H1 (cell line): ENCODE results near the gene KRTAP19-2. TPM values are rescaled to one million over a fixed set of nuclear protein-coding genes. Genes with fewer than 3 reads are reported as not detected.

Experiments used
- CTCF ChIA-PET: fragments of 300-600 bp; sonication (Branson Sonifier 250); formaldehyde crosslinking; loops from one replicate; lab custom pipeline; 2021; ENCODE audit not compliant: partially characterized antibody; lab: Charles Lee
- POLR2A ChIA-PET: fragments of 300-600 bp; sonication (Branson Sonifier 250); formaldehyde crosslinking; loops from one replicate; lab custom pipeline; 2021; ENCODE audit warnings: inconsistent platforms; ENCODE audit not compliant: partially characterized antibody; lab: Charles Lee
- DNase-seq, 2 experiments: peaks; one replicate each; pipeline versions ENCODE4 v3.0.0 to v3.0.0-alpha.2; 2010 to 2022; ENCODE audit warnings: low spot score in 2 of 2, low read depth in 1 of 2, mixed read lengths in 1 of 2
- FAIRE-seq: peaks from 2 replicates; lab custom pipeline; 2011; peaks lifted over from hg19 to GRCh38; lab: Jason Lieb, UNC
- H2AFZ ChIP-seq: 2 replicates; pipeline ENCODE4 v1.8.1; 2012; ENCODE audit warnings: low read length, inconsistent platforms
- H2AK5ac ChIP-seq: 2 replicates; pipeline ENCODE4 v1.6.1; 2013; ENCODE audit warnings: low read depth, low read length
- H2BK120ac ChIP-seq: replicated peaks from 2 replicates; pipeline ENCODE3; 2013; ENCODE audit warnings: low read depth, low read length, inconsistent platforms
- H2BK12ac ChIP-seq: 2 replicates; pipeline ENCODE4 v1.6.1; 2013; ENCODE audit warnings: low read depth, low read length
- H2BK15ac ChIP-seq: 2 replicates; pipeline ENCODE4 v1.6.1; 2013; ENCODE audit warnings: low read length
- H2BK20ac ChIP-seq: 2 replicates; pipeline ENCODE4 v1.6.1; 2013; ENCODE audit warnings: low read length
- H2BK5ac ChIP-seq: 2 replicates; pipeline ENCODE4 v1.6.1; 2013; ENCODE audit warnings: low read depth, low read length
- H3K14ac ChIP-seq: 2 replicates; pipeline ENCODE4 v1.6.1; 2013; ENCODE audit warnings: inconsistent platforms; ENCODE audit not compliant: insufficient read length
- H3K18ac ChIP-seq: 2 replicates; pipeline ENCODE4 v1.6.1; 2013; ENCODE audit warnings: low read length; ENCODE audit errors: extremely low read depth
- H3K23ac ChIP-seq: 2 replicates; pipeline ENCODE4 v1.6.1; 2013; ENCODE audit warnings: inconsistent platforms; ENCODE audit not compliant: insufficient read length
- H3K23me2 ChIP-seq: 2 replicates; pipeline ENCODE4 v1.6.1; 2013; ENCODE audit warnings: low read depth, low read length
- H3K27ac ChIP-seq: 2 replicates; pipeline ENCODE4 v1.6.1; 2011; ENCODE audit warnings: low read depth, low read length, inconsistent platforms
- H3K27me3 ChIP-seq, 4 experiments: replicated peaks in 1 of 4; 1 replicate in 1 of 4; 2 replicates in 3 of 4; pipeline versions ENCODE4 v1.6.1 to v1.8.1; 2011 to 2013; ENCODE audit warnings: low read length in 3 of 4, mild to moderate bottlenecking in 3 of 4, inconsistent platforms in 2 of 4, mixed read lengths in 2 of 4, moderate library complexity in 1 of 4; ENCODE audit not compliant: control insufficient read depth in 3 of 4, insufficient read depth in 3 of 4; ENCODE audit errors: extremely low read depth in 1 of 4
- H3K36me3 ChIP-seq, 4 experiments: 2 replicates each; pipeline versions ENCODE4 v1.6.1 to v1.8.1; 2011 to 2013; ENCODE audit warnings: mild to moderate bottlenecking in 4 of 4, low read length in 3 of 4, moderate library complexity in 2 of 4, control low read depth in 1 of 4, inconsistent platforms in 1 of 4; ENCODE audit not compliant: insufficient read depth in 4 of 4, control insufficient read depth in 2 of 4
- H3K4ac ChIP-seq: replicated peaks from 2 replicates; pipeline ENCODE3; 2013; ENCODE audit warnings: low read length, low read depth, mixed read lengths, inconsistent platforms; ENCODE audit not compliant: insufficient read length
- H3K4me1 ChIP-seq, 4 experiments: replicated peaks in 1 of 4; 1 replicate in 1 of 4; 2 replicates in 3 of 4; pipeline versions ENCODE4 v1.6.1 to v1.8.1; 2011 to 2013; ENCODE audit warnings: low read length in 3 of 4, inconsistent platforms in 2 of 4, mixed read lengths in 1 of 4; ENCODE audit not compliant: insufficient read depth in 4 of 4, control insufficient read depth in 3 of 4
- H3K4me2 ChIP-seq, 2 experiments: 2 replicates each; pipeline versions ENCODE4 v1.6.1 to v1.8.1; 2011 to 2013; ENCODE audit warnings: low read depth in 2 of 2, low read length in 2 of 2, control low read depth in 1 of 2, inconsistent platforms in 1 of 2, mild to moderate bottlenecking in 1 of 2; ENCODE audit not compliant: insufficient read depth in 1 of 2
- H3K4me3 ChIP-seq, 4 experiments: fragments of 200-600, 300-600 bp in 1 of 4; sonication (generic), shearing (Covaris generic), sonication (Bioruptor Twin) in 1 of 4; 2 replicates each; pipeline versions ENCODE4 v1.5.1 to v1.8.1; 2011 to 2016; ENCODE audit warnings: low read length in 4 of 4, low read depth in 3 of 4, control low read depth in 2 of 4, inconsistent platforms in 2 of 4, mild to moderate bottlenecking in 2 of 4, mixed read lengths in 1 of 4, moderate library complexity in 1 of 4; ENCODE audit not compliant: insufficient read depth in 2 of 4; ENCODE audit errors: extremely low read depth in 1 of 4
- H3K56ac ChIP-seq: replicated peaks from 2 replicates; pipeline ENCODE3; 2013; ENCODE audit warnings: low read depth, mild to moderate bottlenecking, mixed read lengths, low read length, inconsistent platforms; ENCODE audit not compliant: insufficient read length
- H3K79me1 ChIP-seq: 2 replicates; pipeline ENCODE4 v1.6.1; 2013; ENCODE audit warnings: low read depth, low read length, control low read depth
- H3K79me2 ChIP-seq, 2 experiments: 2 replicates each; pipeline versions ENCODE4 v1.6.1 to v1.8.1; 2012 to 2013; ENCODE audit warnings: low read length in 2 of 2, mild to moderate bottlenecking in 2 of 2, inconsistent platforms in 1 of 2; ENCODE audit not compliant: insufficient read depth in 2 of 2, control insufficient read depth in 1 of 2
- H3K9ac ChIP-seq, 4 experiments: replicated peaks in 1 of 4; 1 replicate in 1 of 4; 2 replicates in 3 of 4; pipeline versions ENCODE4 v1.6.1 to v1.8.1; 2011 to 2013; ENCODE audit warnings: low read depth in 3 of 4, low read length in 3 of 4, control low read depth in 2 of 4, mild to moderate bottlenecking in 2 of 4, moderate library complexity in 2 of 4, inconsistent platforms in 1 of 4; ENCODE audit errors: extremely low read depth in 1 of 4
- H3K9me3 ChIP-seq, 2 experiments: 2 replicates each; pipeline versions ENCODE4 v1.6.1 to v1.8.1; 2012 to 2013; ENCODE audit warnings: mild to moderate bottlenecking in 2 of 2, moderate library complexity in 2 of 2, control low read depth in 1 of 2, inconsistent platforms in 1 of 2, low read depth in 1 of 2, low read length in 1 of 2, mixed read lengths in 1 of 2; ENCODE audit not compliant: insufficient read depth in 2 of 2
- H4K20me1 ChIP-seq, 2 experiments: replicated peaks in 1 of 2; 2 replicates each; pipeline versions ENCODE3 to v1.8.1; 2011 to 2013; ENCODE audit warnings: inconsistent platforms in 2 of 2, low read length in 2 of 2, mild to moderate bottlenecking in 1 of 2; ENCODE audit not compliant: insufficient read depth in 2 of 2, control insufficient read depth in 1 of 2
- H4K5ac ChIP-seq: 2 replicates; pipeline ENCODE4 v1.6.1; 2013; ENCODE audit warnings: low read length, low read depth, mixed read lengths, inconsistent platforms; ENCODE audit not compliant: insufficient read length
- H4K8ac ChIP-seq: 2 replicates; pipeline ENCODE4 v1.8.0; 2013; ENCODE audit warnings: mild to moderate bottlenecking, moderate library complexity, low read length, inconsistent platforms; ENCODE audit not compliant: insufficient read depth; ENCODE audit errors: extremely low read depth
- H4K91ac ChIP-seq: replicated peaks from 2 replicates; pipeline ENCODE3; 2013; ENCODE audit warnings: low read length, mixed read lengths, inconsistent platforms; ENCODE audit not compliant: insufficient read length
- BCL11A ChIP-seq, 2 experiments: IDR thresholded peaks; one replicate each; pipeline ENCODE4 v1.6.1; 2011; ENCODE audit warnings: low read depth in 2 of 2, low read length in 2 of 2, mild to moderate bottlenecking in 2 of 2
- EZH2 ChIP-seq: fragments of 200-600 bp; sonication (generic); IDR thresholded peaks from 2 replicates; pipeline ENCODE4 v1.7.1; 2012; ENCODE audit warnings: low read depth, mild to moderate bottlenecking, moderate library complexity, low read length, inconsistent platforms; ENCODE audit not compliant: severe bottlenecking
- KDM4A ChIP-seq: IDR thresholded peaks from one replicate; pipeline ENCODE4 v1.7.1; 2012; ENCODE audit warnings: low read depth, mild to moderate bottlenecking, moderate library complexity, low read length, inconsistent platforms; ENCODE audit not compliant: severe bottlenecking
- MAFK ChIP-seq: IDR thresholded peaks from 2 replicates; pipeline ENCODE4 v1.6.1; 2012; ENCODE audit warnings: low read depth, mild to moderate bottlenecking, improper control_type of control experiment, low read length
- SIRT6 ChIP-seq: IDR thresholded peaks from one replicate; pipeline ENCODE4 v1.7.1; 2012; ENCODE audit warnings: low read length, inconsistent platforms
- WGBS, 2 experiments: shearing (Covaris generic) in 1 of 2; methylation state at CpG; one replicate each; pipeline versions ENCODE4 v1.1.6 to v1.1.7; 2013 to 2015; ENCODE audit warnings: low lambda C conversion rate in 2 of 2, mixed read lengths in 2 of 2, inconsistent platforms in 1 of 2, low coverage in 1 of 2, missing lambda C conversion rate in 1 of 2; ENCODE audit not compliant: insufficient replicate concordance in 2 of 2, insufficient coverage in 1 of 2, insufficient read length in 1 of 2; ENCODE audit errors: extremely low coverage in 1 of 2, missing lambda C conversion rate in 1 of 2; 5-methylcytosine and 5-hydroxymethylcytosine counted together
- polyA plus RNA-seq, 7 experiments: library from polyadenylated mRNA; depleted of rRNA in 3 of 7; stranded (reverse) in 5 of 7; unstranded in 2 of 7; fragments of >200 nt in 5 of 7; fragments of 200-250 nt in 2 of 7; gene quantifications; 1 replicate in 5 of 7; 2 replicates in 1 of 7; 4 replicates in 1 of 7; pipeline versions ENCODE4 v1.2.1 to v1.2.3, GENCODE V29; 2011 to 2013; ENCODE audit warnings: missing spikeins in 2 of 7, mixed read lengths in 2 of 7
- total RNA-seq: library from RNA; stranded (reverse); fragmentation: NEBNext Ultra II Directional; extraction: Animal tissue kit (Norgen Biotek cat#: 25700); gene quantifications from 2 replicates; pipeline ENCODE4 v1.2.1, GENCODE V29; 2021
- TF ChIP-seq, protein P1 (sequence below): IDR thresholded peaks from 2 replicates; pipeline ENCODE4 v1.6.1; 2012; ENCODE audit warnings: low read length, inconsistent platforms

KRTAP19-2 gene
- total and polyA plus RNA-seq, 2 of the 8 experiments (the other 6 are each of a cell fraction or from before 2014, with no cell fraction given): not detected

DNA sequence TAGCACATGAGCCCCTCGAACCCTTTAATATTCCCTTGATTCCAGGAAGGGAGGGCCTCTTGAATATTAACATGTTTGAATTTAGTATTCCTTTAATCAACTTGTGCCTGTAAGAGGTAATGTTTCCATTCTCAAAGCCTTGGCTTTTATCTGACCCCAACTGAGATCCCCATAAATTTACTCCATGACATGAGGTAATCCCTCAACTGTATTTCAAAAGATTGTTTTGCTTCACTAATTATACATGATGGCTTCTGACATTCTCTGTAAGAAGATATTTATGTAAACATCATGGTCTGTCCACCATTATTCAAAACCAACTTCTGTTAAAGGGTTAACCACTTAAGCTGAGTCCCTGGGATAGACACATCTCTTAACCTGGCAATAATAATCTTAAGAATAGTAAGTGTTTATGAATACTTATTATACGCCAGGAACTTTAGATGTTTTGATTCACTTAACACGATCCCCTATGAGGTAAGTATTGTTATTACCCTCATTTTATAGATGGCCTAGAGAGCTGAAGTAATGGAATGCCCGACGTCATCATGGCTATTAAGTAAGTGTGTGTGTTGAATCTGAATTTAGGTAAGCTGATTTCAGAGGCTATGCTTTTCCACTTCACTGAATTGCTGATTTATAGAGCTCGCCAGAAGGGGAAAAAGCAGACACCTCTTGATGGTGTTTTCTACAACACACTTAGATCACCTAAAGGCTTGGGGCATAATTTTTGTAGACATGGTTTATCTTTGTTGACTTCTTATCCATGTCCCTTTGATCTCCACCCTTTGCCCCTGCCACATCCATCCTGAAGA is 18.1 kb downstream of the KRTAP19-2 start:
- Histone ChIP-seq H3K27me3 (no peaks in the 10 kb centered on the region), H3K79me1 (no peaks in the 10 kb centered on the region), H3K9ac (no peak overlapping the region), H3K18ac (no peak overlapping the region), H4K5ac (no peak overlapping the region), H2BK5ac (no peak overlapping the region), H2AK5ac (no peak overlapping the region), H3K4me3 (no peak overlapping the region), H3K23ac (no peak overlapping the region), H3K23me2 (no peaks in the 10 kb centered on the region), H2BK15ac (no peak overlapping the region), H2BK120ac (no peak overlapping the region), H2BK12ac (no peak overlapping the region), H3K56ac (no peak overlapping the region), H4K8ac (no peak overlapping the region), H3K27ac (no peak overlapping the region), H2AFZ (no peak overlapping the region), H3K14ac (no peak overlapping the region), H4K91ac (no peak overlapping the region), H3K9me3 (no peaks in the 10 kb centered on the region), H3K4ac (no peak overlapping the region), H3K4me2 (no peak overlapping the region), H2BK20ac (no peak overlapping the region), H4K20me1 (no peaks in the 10 kb centered on the region), H3K79me2 (no peaks in the 10 kb centered on the region), H3K36me3 (no peaks in the 10 kb centered on the region), H3K4me1 (no peaks in the 10 kb centered on the region)
- DNase-seq (no peak), FAIRE-seq (no peak)
- ChIA-PET POLR2A (no interaction called here), CTCF (interaction anchor here (0.7 to 1.3 kb wide), 3 partner anchors 28 to 128 kb away, joined by 3 to 4 read pairs (median 3); no protein-coding TSS in a partner anchor)
- TF ChIP-seq KDM4A (no peak), BCL11A (IDR thresholded peaks at IDR 0.05; ENCODE audit: low read depth in 2 of 2, low read length in 2 of 2) (no peak), MAFK (no peak), EZH2 (no peak), SIRT6 (no peak)
- TF ChIP-seq, protein P1, sequence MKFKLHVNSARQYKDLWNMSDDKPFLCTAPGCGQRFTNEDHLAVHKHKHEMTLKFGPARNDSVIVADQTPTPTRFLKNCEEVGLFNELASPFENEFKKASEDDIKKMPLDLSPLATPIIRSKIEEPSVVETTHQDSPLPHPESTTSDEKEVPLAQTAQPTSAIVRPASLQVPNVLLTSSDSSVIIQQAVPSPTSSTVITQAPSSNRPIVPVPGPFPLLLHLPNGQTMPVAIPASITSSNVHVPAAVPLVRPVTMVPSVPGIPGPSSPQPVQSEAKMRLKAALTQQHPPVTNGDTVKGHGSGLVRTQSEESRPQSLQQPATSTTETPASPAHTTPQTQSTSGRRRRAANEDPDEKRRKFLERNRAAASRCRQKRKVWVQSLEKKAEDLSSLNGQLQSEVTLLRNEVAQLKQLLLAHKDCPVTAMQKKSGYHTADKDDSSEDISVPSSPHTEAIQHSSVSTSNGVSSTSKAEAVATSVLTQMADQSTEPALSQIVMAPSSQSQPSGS: no peak
- WGBS, 2 experiments: 86% methylated on average over 6 of the region's 6 CpGs; no CpG with 5 or more reads in 1 of the 2 experiments
